ENCODE data around the gene ANKS1B.
"Not testable (repeated sequence)": the region's sequence is repeated elsewhere in the genome, so short reads cannot be mapped to it uniquely, and the experiment has no call there.

- not testable (repeated sequence) for TF ChIP-seq CTCF, POLR2A (IDR thresholded peaks at IDR 0.05)
These were observed 269.8 kb downstream of the ANKS1B start for GRCh38 chr12:99714921-99715320.

Measured in thyroid gland (tissue), 4 donors.